DND-41 (cell line): Measurements from ENCODE around the gene PLVAP.

Experiments
- CTCF ChIP-seq: IDR thresholded peaks from 2 replicates; pipeline ENCODE4 v1.5.1; 2012; ENCODE audit warnings: borderline replicate concordance, low read length, moderate library complexity, mild to moderate bottlenecking; ENCODE audit not compliant: poor library complexity, severe bottlenecking; ENCODE audit errors: extremely low read depth
- EZH2 ChIP-seq: IDR thresholded peaks from 3 replicates; pipeline ENCODE4 v1.6.1; 2012; ENCODE audit warnings: borderline replicate concordance, low read depth, mild to moderate bottlenecking, moderate library complexity, low read length, inconsistent platforms; ENCODE audit not compliant: severe bottlenecking

- no peak for TF ChIP-seq CTCF
- no peak for TF ChIP-seq EZH2
Observed at GRCh38 chr19:17353386-17353785, 23.8 kb downstream of the PLVAP start.
